Measurements from ENCODE around the gene ARPP21. TPM values are rescaled to one million over a fixed set of nuclear protein-coding genes. Genes with fewer than 3 reads are reported as not detected.

Gene ARPP21
- total RNA-seq, 1 donor from 2014 or later, result not detected

DNA sequence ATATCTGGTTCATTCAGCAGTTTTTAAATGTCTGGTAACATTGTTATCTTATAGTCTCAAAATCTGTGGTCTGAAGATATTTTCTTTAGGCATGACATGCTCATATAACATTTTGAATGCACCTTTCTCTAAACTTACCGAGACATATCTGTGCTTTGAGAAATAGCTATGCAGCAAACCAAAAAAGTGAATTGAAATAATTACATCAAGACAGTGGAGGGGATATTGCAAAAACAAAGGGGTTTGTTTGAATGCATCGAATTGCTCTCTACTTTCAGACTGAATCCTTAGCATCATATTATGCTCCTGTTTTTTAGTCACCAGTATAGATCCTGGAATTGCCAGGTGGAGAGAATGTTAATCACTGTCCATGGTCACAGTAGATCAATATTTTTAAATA lies 5.1 kb downstream of the ARPP21 start:
- DNase-seq (ENCODE audit: low spot score in 2 of 2), result no peak
- no peak for TF ChIP-seq CTCF (IDR thresholded peaks at IDR 0.05)
- Histone ChIP-seq H3K9me3 (no peaks in the 10 kb centered on the region), H3K4me1 (peaks cover 0 to 3% of the 10 kb centered on the region in 2 donors), H3K36me3 (no peaks in the 10 kb centered on the region), H3K4me3 (no peak overlapping the region), H3K27me3 (no peaks in the 10 kb centered on the region), H3K27ac (no peak overlapping the region)
- intact Hi-C loops (cut with DNase I), result no loop called here

DNA sequence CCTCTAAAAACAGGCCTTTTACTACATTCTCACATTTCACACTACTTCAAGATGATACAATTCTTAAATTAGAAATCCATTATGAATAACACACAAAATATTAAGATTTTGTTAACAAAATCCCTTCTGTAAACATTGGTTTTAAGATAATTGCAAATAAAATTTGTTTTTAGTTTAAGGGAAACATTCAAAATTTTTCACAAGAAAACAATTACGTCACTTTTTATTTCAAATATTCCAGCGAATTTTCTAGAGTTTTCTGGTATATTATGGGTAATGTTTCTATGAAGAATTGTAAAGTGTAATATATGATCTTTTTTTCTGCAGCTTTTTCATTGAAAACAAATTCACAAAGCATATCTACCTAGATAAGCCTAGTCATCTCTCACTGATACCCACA lies 5.9 kb downstream of the ARPP21 start:
- TF ChIP-seq CTCF (IDR thresholded peaks at IDR 0.05), result no peak
- intact Hi-C loops (cut with DNase I), result no loop called here

GRCh38 chr3:35646081-35646480 lies 6.8 kb downstream of the ARPP21 start:
- H3K27ac ChIP-seq, result no peak overlapping the region
- no peaks in the 10 kb centered on the region for H3K9me3 ChIP-seq
- H3K4me1 ChIP-seq, result no peaks in the 10 kb centered on the region
- no peaks in the 10 kb centered on the region for H3K27me3 ChIP-seq
- no peaks in the 10 kb centered on the region for H3K36me3 ChIP-seq
- no peak for TF ChIP-seq CTCF (IDR thresholded peaks at IDR 0.05)
- H3K4me3 ChIP-seq, result no peak overlapping the region
- intact Hi-C loops (cut with DNase I), result no loop called here
- no peak for DNase-seq (ENCODE audit: low spot score in 2 of 2)

More for the DNA sequence above, 5.9 kb downstream of the ARPP21 start:
- no peaks in the 10 kb centered on the region for H3K9me3 ChIP-seq
- no peak overlapping the region for H3K27ac ChIP-seq
- no peaks in the 10 kb centered on the region for H3K4me1 ChIP-seq
- no peak for DNase-seq (ENCODE audit: low spot score in 2 of 2)
- H3K4me3 ChIP-seq, result no peak overlapping the region
- no peaks in the 10 kb centered on the region for H3K27me3 ChIP-seq
- no peaks in the 10 kb centered on the region for H3K36me3 ChIP-seq

GRCh38 chr3:35647461-35647860 lies 8.1 kb downstream of the ARPP21 start:
- no peaks in the 10 kb centered on the region for H3K36me3 ChIP-seq
- H3K4me1 ChIP-seq, result no peaks in the 10 kb centered on the region
- no peaks in the 10 kb centered on the region for H3K27me3 ChIP-seq
- H3K9me3 ChIP-seq, result no peaks in the 10 kb centered on the region
- TF ChIP-seq CTCF (IDR thresholded peaks at IDR 0.05), result no peak
- intact Hi-C loops (cut with DNase I), result no loop called here
- no peak overlapping the region for H3K4me3 ChIP-seq
- no peak for DNase-seq (ENCODE audit: low spot score in 2 of 2)
- no peak overlapping the region for H3K27ac ChIP-seq

DNA sequence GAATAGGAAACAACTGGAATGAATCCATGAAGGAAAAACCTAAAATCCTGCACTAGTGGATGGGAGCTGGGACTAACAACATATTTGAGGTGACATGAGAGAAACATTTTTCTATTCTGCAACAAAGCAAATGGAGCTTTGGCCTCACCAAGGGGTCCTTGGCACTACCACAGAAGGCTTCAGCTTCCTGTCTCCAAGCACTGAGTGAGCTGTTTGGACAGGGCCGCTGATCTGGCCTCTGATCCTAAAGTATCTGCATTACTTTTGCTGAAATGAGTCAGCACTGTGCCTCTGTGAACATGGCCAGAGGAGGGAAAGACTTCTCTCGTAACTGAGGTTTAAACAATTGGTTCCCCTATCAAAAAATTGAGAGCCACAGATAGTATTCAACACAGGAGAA lies 9.0 kb downstream of the ARPP21 start:
- Histone ChIP-seq H3K9me3 (no peaks in the 10 kb centered on the region), H3K36me3 (no peaks in the 10 kb centered on the region), H3K27me3 (no peaks in the 10 kb centered on the region), H3K27ac (no peak overlapping the region), H3K4me1 (no peaks in the 10 kb centered on the region), H3K4me3 (no peak overlapping the region)
- DNase-seq (ENCODE audit: low spot score in 2 of 2), result no peak
- intact Hi-C loops (cut with DNase I), result no loop called here
- TF ChIP-seq CTCF (IDR thresholded peaks at IDR 0.05), result no peak

DNA sequence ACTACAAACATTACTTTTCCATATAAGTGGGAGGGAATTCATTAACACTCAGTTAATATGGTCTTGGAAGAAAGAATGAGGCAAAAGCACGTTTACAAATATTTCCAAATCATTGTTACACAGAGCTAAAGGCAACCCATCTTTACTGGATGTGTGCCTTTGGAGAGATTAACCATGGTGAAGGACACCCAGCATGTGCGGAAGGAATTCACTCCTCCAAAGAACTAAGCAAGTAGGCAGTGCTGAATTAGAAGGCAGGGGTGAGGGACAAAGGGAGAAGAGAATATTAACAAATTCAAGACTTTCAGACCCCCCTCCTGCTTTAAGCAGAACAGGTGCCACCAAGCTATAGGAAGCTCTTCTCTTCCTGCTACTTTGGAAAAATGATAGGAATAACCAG lies 10.1 kb downstream of the ARPP21 start:
- no peaks in the 10 kb centered on the region for H3K9me3 ChIP-seq
- H3K4me3 ChIP-seq, result no peak overlapping the region
- DNase-seq (ENCODE audit: low spot score in 2 of 2), result no peak
- H3K27ac ChIP-seq, result no peak overlapping the region
- TF ChIP-seq CTCF (IDR thresholded peaks at IDR 0.05), result no peak
- no peaks in the 10 kb centered on the region for H3K36me3 ChIP-seq
- no peaks in the 10 kb centered on the region for H3K27me3 ChIP-seq
- intact Hi-C loops (cut with DNase I), result no loop called here
- H3K4me1 ChIP-seq, result no peaks in the 10 kb centered on the region
